Activated CD4-positive, alpha-beta T cell treated with anti-CD3 and anti-CD28 coated beads, Interleukin-2, amount 50 U/mL, for 1 hour (primary cell): ENCODE measurements around the gene LPP.

Source experiments
- DNase-seq: peaks from one replicate; pipeline ENCODE4 v3.0.0-alpha.2; 2020

The LPP gene

GRCh38 chr3:188310270-188310710 lies 156.3 kb downstream of the LPP start:
- no peak for DNase-seq

- no peak for DNase-seq
These were observed 161.6 kb downstream of the LPP start for GRCh38 chr3:188315553-188315952.

- DNase-seq: no peak
These were observed 162.2 kb downstream of the LPP start for GRCh38 chr3:188316021-188316722.

GRCh38 chr3:188316723-188317070 lies 162.7 kb downstream of the LPP start:
- DNase-seq: no peak

- no peak for DNase-seq
These were observed 165.6 kb downstream of the LPP start for GRCh38 chr3:188319569-188319968.

- DNase-seq: no peak
These were observed 166.8 kb downstream of the LPP start for GRCh38 chr3:188320757-188321156.

GRCh38 chr3:188321258-188321657 lies 167.3 kb downstream of the LPP start:
- no peak for DNase-seq

- DNase-seq: no peak
These were observed 168.4 kb downstream of the LPP start for GRCh38 chr3:188322135-188322887.

GRCh38 chr3:188323067-188323842 lies 169.3 kb downstream of the LPP start:
- peak; percentile 6 for DNase-seq

GRCh38 chr3:188326111-188326510 lies 172.2 kb downstream of the LPP start:
- DNase-seq: no peak

GRCh38 chr3:188326968-188327367 lies 173.0 kb downstream of the LPP start:
- DNase-seq: no peak

GRCh38 chr3:188327433-188327832 lies 173.5 kb downstream of the LPP start:
- no peak for DNase-seq

- DNase-seq: no peak
These were observed 176.2 kb downstream of the LPP start for GRCh38 chr3:188330138-188330537.

- DNase-seq: no peak
These were observed 177.2 kb downstream of the LPP start for GRCh38 chr3:188331166-188331565.

GRCh38 chr3:188332085-188332484 lies 178.1 kb downstream of the LPP start:
- no peak for DNase-seq

GRCh38 chr3:188335656-188336055 lies 181.7 kb downstream of the LPP start:
- DNase-seq: no peak

GRCh38 chr3:188336178-188336577 lies 182.2 kb downstream of the LPP start:
- DNase-seq: no peak

- no peak for DNase-seq
These were observed 183.3 kb downstream of the LPP start for GRCh38 chr3:188337232-188337631.

- no peak for DNase-seq
These were observed 184.1 kb downstream of the LPP start for GRCh38 chr3:188338086-188338485.

GRCh38 chr3:188339410-188340295 lies 185.7 kb downstream of the LPP start:
- no peak for DNase-seq

- no peak for DNase-seq
These were observed 187.5 kb downstream of the LPP start for GRCh38 chr3:188341501-188341900.

GRCh38 chr3:188342991-188343732 lies 189.2 kb downstream of the LPP start:
- no peak for DNase-seq
